Heart left ventricle (tissue), 13 donors: ENCODE measurements around the gene DOCK8.

Experiments
- CTCF ChIP-seq, 12 donors: fragments of 200-600 bp; sonication (generic) in 4 of 12; IDR thresholded peaks; one replicate each; pipeline versions ENCODE4 v1.5.0 to v1.8.0; 2018 to 2022; ENCODE audit warnings: antibody characterized with exemption in 12 of 12, mild to moderate bottlenecking in 5 of 12
- POLR2A ChIP-seq, 2 donors: fragments of 450-650 bp; IDR thresholded peaks; one replicate each; pipeline ENCODE4 v1.6.1; 2017; ENCODE audit warnings: antibody characterized with exemption in 2 of 2, mild to moderate bottlenecking in 2 of 2, moderate library complexity in 2 of 2
- donor health status: ischemic (EF 13 %, LVEDD 7.1; RV severe dilation, severe dysfunction).
- donor health status: DM: no; HTN: yes; CAD: no.
- donor health status: DM: no; HTN: no; CAD: no.
- donor health status: ischemic (EF 25% LVEDD 6.9; RV normal size, moderate dysfunction).
- donor health status: ischemic (EF 25% LVEDD 5.7; RV mildly dilated, moderate dysfunction).
- donor health status: ischemic (EF 35%, LVEDD 5.7; RV mildly dilated, moderate dysfunction).
- donor health status: nonischemic (EF 11% LVEDD 7.7; RV severe dilation, severe dysfunction).
- donor health status: DM: yes; HTN: yes; CAD: no.
- donor health status: PGD.
- donor health status: ischemic (EF 29% LVEDD 5.4; RV normal size, mild dysfunction).
- donor health status: nonischemic (EF 23%, LVEDD 6.1; RV moderate dilation, normal function).

- TF ChIP-seq POLR2A (IDR thresholded peaks at IDR 0.05) (no peak), CTCF (IDR thresholded peaks at IDR 0.05) (no peak)
Measured at GRCh38 chr9:487429-487828, 272.8 kb downstream of the DOCK8 start.
